ENCODE results near the gene SLCO4C1. TPM values are rescaled to one million over a fixed set of nuclear protein-coding genes. Genes with fewer than 3 reads are reported as not detected.

SLCO4C1 gene
- total RNA-seq, 2 donors from 2014 or later, result 0.08 to 0.22 TPM

DNA sequence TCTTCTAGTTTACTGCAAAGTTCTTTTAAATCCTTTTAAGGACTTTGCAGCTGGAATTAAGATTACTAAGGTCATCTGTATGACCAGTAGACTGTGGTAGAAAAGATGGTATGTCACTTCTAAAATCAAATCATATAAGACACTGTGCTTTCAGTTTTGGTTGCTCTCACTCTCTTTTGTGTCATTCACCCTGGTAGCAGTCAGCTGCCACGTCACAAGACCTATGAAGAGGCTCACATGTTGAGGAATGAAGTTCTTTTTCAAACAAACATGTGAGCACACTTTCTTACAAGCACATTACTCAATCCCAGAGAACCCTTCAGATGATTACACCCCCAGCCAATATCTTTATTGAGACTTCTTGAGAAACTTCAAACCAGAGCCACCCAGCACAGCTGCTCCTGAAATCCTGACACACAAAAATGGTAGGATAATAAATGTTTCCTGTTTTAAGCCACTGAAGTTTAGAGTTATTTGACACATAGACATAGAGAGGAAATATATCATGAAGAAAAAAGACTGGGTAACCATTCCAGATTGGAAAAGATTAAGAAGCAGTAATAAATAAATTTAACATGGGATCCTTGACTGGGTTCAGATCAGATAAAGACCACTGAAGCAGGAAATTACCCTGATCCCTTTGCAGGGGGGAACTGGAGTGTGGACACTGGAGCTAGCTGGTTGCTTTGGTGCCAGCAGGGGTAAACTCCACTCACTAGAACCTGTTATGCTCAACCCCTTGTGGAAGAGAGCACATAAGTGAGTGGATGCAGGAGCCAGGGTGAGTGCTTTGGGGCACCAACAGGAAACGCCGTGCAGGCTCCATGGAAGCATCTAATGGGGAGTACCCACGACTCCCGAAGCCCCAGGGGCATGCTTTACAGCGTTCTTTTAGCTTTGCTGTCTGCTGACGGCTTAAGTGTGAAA lies 64.1 kb downstream of the SLCO4C1 start:
- no peaks in the 10 kb centered on the region for H3K4me1 ChIP-seq
- no peaks in the 10 kb centered on the region for H3K27me3 ChIP-seq
- no peak overlapping the region for H3K27ac ChIP-seq
- H3K4me3 ChIP-seq, result no peak overlapping the region
- TF ChIP-seq CTCF (IDR thresholded peaks at IDR 0.05), result no peak
- no peaks in the 10 kb centered on the region for H3K36me3 ChIP-seq
- DNase-seq (ENCODE audit: low spot score), result no peak
- H3K9me3 ChIP-seq, result no peaks in the 10 kb centered on the region

DNA sequence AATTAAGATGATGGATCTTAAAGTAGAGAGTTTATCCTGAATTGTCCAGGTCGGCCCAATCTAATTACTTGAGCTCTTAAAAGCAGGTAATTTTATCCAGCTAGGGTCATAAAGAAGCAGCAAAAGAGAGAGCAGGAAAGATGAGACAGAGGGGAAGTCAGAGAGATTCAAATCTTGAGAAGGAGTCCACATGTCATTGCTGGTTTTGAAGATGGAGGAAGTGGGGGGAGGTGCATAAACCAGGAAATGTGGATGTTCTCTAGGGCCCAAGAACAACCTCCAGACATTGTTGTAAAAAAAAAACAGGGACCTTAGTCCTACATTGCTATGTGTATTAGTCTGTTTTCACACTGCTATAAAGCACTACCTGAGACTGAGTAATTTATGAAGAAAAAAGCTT lies 66.4 kb downstream of the SLCO4C1 start:
- no peak overlapping the region for H3K4me3 ChIP-seq
- H3K27ac ChIP-seq, result no peak overlapping the region
- H3K36me3 ChIP-seq, result no peaks in the 10 kb centered on the region
- H3K9me3 ChIP-seq, result no peaks in the 10 kb centered on the region
- no peak for DNase-seq (ENCODE audit: low spot score)
- TF ChIP-seq CTCF (IDR thresholded peaks at IDR 0.05), result no peak
- H3K27me3 ChIP-seq, result no peaks in the 10 kb centered on the region
- no peaks in the 10 kb centered on the region for H3K4me1 ChIP-seq

DNA sequence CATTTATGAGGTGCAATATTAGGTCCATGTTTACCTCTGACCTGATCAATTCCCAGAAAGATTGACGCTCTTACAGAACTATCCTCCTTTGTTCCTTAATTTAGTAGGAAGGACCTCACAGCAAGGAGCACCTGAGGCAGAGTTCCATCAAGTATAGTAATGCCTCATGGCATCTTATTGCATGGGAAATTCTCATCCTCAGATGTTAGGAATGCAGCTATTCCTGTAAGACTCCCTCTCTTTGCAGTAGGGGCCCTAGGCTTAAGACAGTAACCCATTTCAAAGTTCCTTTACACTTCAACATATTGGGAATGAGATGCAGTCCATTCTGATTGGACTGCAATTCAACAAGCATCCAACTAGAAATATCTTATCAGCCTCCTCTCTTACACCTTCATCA lies 69.8 kb downstream of the SLCO4C1 start:
- H3K4me1 ChIP-seq, result no peaks in the 10 kb centered on the region
- H3K36me3 ChIP-seq, result no peaks in the 10 kb centered on the region
- no peak for DNase-seq (ENCODE audit: low spot score)
- H3K27me3 ChIP-seq, result no peaks in the 10 kb centered on the region
- H3K27ac ChIP-seq, result no peak overlapping the region
- H3K4me3 ChIP-seq, result no peak overlapping the region
- peaks cover 0 to 17% of the 10 kb centered on the region in 2 donors for H3K9me3 ChIP-seq
- no peak for TF ChIP-seq CTCF (IDR thresholded peaks at IDR 0.05)

GRCh38 chr5:102223542-102224477 lies 72.3 kb downstream of the SLCO4C1 start:
- peak in 1 of 2 donors; percentile 53 for TF ChIP-seq CTCF (IDR thresholded peaks at IDR 0.05)
- Histone ChIP-seq H3K27ac (no peak overlapping the region), H3K4me1 (no peaks in the 10 kb centered on the region), H3K27me3 (no peaks in the 10 kb centered on the region), H3K36me3 (no peaks in the 10 kb centered on the region), H3K9me3 (peaks cover 0 to 21% of the 10 kb centered on the region in 2 donors), H3K4me3 (no peak overlapping the region)
- DNase-seq (ENCODE audit: low spot score), result no peak

- DNase-seq (ENCODE audit: low spot score), result no peak
- H3K27me3 ChIP-seq, result no peaks in the 10 kb centered on the region
- H3K36me3 ChIP-seq, result no peaks in the 10 kb centered on the region
- no peak overlapping the region for H3K27ac ChIP-seq
- no peak overlapping the region for H3K4me3 ChIP-seq
- H3K9me3 ChIP-seq, result peaks cover 0 to 21% of the 10 kb centered on the region in 2 donors
- no peaks in the 10 kb centered on the region for H3K4me1 ChIP-seq
- TF ChIP-seq CTCF (IDR thresholded peaks at IDR 0.05), result no peak
Observed at GRCh38 chr5:102222772-102223171, 73.3 kb downstream of the SLCO4C1 start.
